NCI-H1417 (cell line): ENCODE measurements around the gene SH3BP1.
A peak's percentile ranks its signal among the peaks of the same experiment; 100 is the strongest.

ENCODE experiments used
- DNase-seq, 3 experiments: peaks; one replicate each; lab custom pipeline; 2025; lab: John Stamatoyannopoulos, UW

Gene SH3BP1

GRCh38 chr22:37616201-37617083, 23.0 kb upstream of the SH3BP1 start:
- no peak for DNase-seq

- DNase-seq = no peak
Observed at GRCh38 chr22:37617431-37617830, 22.0 kb upstream of the SH3BP1 start.

GRCh38 chr22:37618072-37618656, 21.3 kb upstream of the SH3BP1 start:
- DNase-seq = no peak

GRCh38 chr22:37618674-37619073, 20.8 kb upstream of the SH3BP1 start:
- no peak for DNase-seq

GRCh38 chr22:37619991-37620390, 19.5 kb upstream of the SH3BP1 start:
- no peak for DNase-seq

GRCh38 chr22:37621352-37621860, 18.1 kb upstream of the SH3BP1 start:
- no peak for DNase-seq

GRCh38 chr22:37623075-37624016, 16.1 kb upstream of the SH3BP1 start:
- peak in 2 of 3 experiments; percentile 15 to 56 for DNase-seq

GRCh38 chr22:37624017-37624365, 15.5 kb upstream of the SH3BP1 start:
- DNase-seq = no peak

- no peak for DNase-seq
Observed at GRCh38 chr22:37624876-37625275, 14.6 kb upstream of the SH3BP1 start.

- no peak for DNase-seq
Observed at GRCh38 chr22:37625737-37626136, 13.7 kb upstream of the SH3BP1 start.

GRCh38 chr22:37626144-37626543, 13.3 kb upstream of the SH3BP1 start:
- DNase-seq = no peak

- DNase-seq = no peak
Observed at GRCh38 chr22:37626556-37627075, 12.9 kb upstream of the SH3BP1 start.

- no peak for DNase-seq
Observed at GRCh38 chr22:37627121-37627520, 12.3 kb upstream of the SH3BP1 start.

GRCh38 chr22:37627545-37627944, 11.9 kb upstream of the SH3BP1 start:
- DNase-seq = no peak

- DNase-seq = no peak
Observed at GRCh38 chr22:37628830-37629229, 10.6 kb upstream of the SH3BP1 start.

- DNase-seq = no peak
Observed at GRCh38 chr22:37629928-37630327, 9.5 kb upstream of the SH3BP1 start.

- no peak for DNase-seq
Observed at GRCh38 chr22:37630839-37631435, 8.5 kb upstream of the SH3BP1 start.

GRCh38 chr22:37631448-37632173, 7.9 kb upstream of the SH3BP1 start:
- no peak for DNase-seq

- no peak for DNase-seq
Observed at GRCh38 chr22:37632174-37633088, 7.0 kb upstream of the SH3BP1 start.

- no peak for DNase-seq
Observed at GRCh38 chr22:37633089-37633624, 6.3 kb upstream of the SH3BP1 start.
